HepG2 (cell line): ENCODE measurements around the gene BBC3. TPM values are rescaled to one million over a fixed set of nuclear protein-coding genes. Genes with fewer than 3 reads are reported as not detected.

ENCODE experiments used
- CEBPZ ChIP-seq: IDR thresholded peaks from 2 replicates; pipeline ENCODE4 v1.6.1; 2012; ENCODE audit warnings: low read length, improper control_type of control experiment
- CREM ChIP-seq, 2 experiments: sonication (generic) in 1 of 2; formaldehyde crosslinking in 1 of 2; IDR thresholded peaks; 2 replicates each; pipeline versions ENCODE4 v1.4.0 to v1.6.1; 2016 to 2020; ENCODE audit warnings: antibody characterized with exemption in 1 of 2, mild to moderate bottlenecking in 1 of 2, missing genetic modification reagents in 1 of 2
- E2F2 ChIP-seq: sonication (generic); formaldehyde crosslinking; IDR thresholded peaks from 2 replicates; pipeline ENCODE4 v1.4.0; 2020; ENCODE audit warnings: missing genetic modification reagents, borderline replicate concordance
- FOXK1 ChIP-seq: sonication (generic); formaldehyde crosslinking; IDR thresholded peaks from 2 replicates; pipeline ENCODE4 v1.4.0; 2020; ENCODE audit warnings: low read depth, missing genetic modification reagents, borderline replicate concordance
- GPN1 ChIP-seq: sonication (generic); formaldehyde crosslinking; IDR thresholded peaks from 2 replicates; pipeline ENCODE4 v1.5.1; 2020; ENCODE audit warnings: missing genetic modification reagents, borderline replicate concordance
- HDAC2 ChIP-seq: sonication (generic); formaldehyde crosslinking; IDR thresholded peaks from 2 replicates; pipeline ENCODE4 v1.4.0; 2020; ENCODE audit warnings: missing genetic modification reagents
- IKZF5 ChIP-seq: IDR thresholded peaks from 2 replicates; pipeline ENCODE4 v1.6.1; 2018; ENCODE audit warnings: missing genetic modification reagents, mild to moderate bottlenecking, missing compliant biosample characterization
- KDM1A ChIP-seq: IDR thresholded peaks from 2 replicates; pipeline ENCODE4 v1.6.1; 2016; ENCODE audit warnings: missing compliant biosample characterization
- KDM6A ChIP-seq: IDR thresholded peaks from 2 replicates; pipeline ENCODE4 v1.6.1; 2016; ENCODE audit warnings: low read depth
- PAF1 ChIP-seq: IDR thresholded peaks from 2 replicates; pipeline ENCODE4 v1.6.1; 2016; ENCODE audit warnings: missing genetic modification reagents, missing compliant biosample characterization
- POGK ChIP-seq: sonication (generic); formaldehyde crosslinking; conservative IDR thresholded peaks from 2 replicates; pipeline ENCODE4 v1.8.0; 2022; ENCODE audit warnings: mild to moderate bottlenecking, moderate library complexity, missing genetic modification reagents
- RAD51 ChIP-seq: fragments of 450-650 bp; IDR thresholded peaks from 2 replicates; pipeline ENCODE4 v1.6.1; 2016; ENCODE audit warnings: borderline replicate concordance
- SIN3A ChIP-seq: IDR thresholded peaks from 2 replicates; pipeline ENCODE4 v1.6.1; 2011; ENCODE audit warnings: low read depth, mild to moderate bottlenecking, control low read depth, low read length, borderline replicate concordance
- XRCC5 ChIP-seq: fragments of 200-400 bp; formaldehyde crosslinking; optimal IDR thresholded peaks from 2 replicates; pipeline ENCODE3; 2017; ENCODE audit warnings: mild to moderate bottlenecking, low read length
- ZEB1 ChIP-seq: IDR thresholded peaks from 2 replicates; pipeline ENCODE4 v1.6.1; 2012; ENCODE audit warnings: mild to moderate bottlenecking, low read depth, inconsistent platforms; ENCODE audit not compliant: insufficient replicate concordance
- ZMYM3 ChIP-seq: sonication (generic); formaldehyde crosslinking; IDR thresholded peaks from 2 replicates; pipeline ENCODE4 v1.5.1; 2020; ENCODE audit warnings: mild to moderate bottlenecking, missing genetic modification reagents
- ZNF274 ChIP-seq: sonication (generic); formaldehyde crosslinking; IDR thresholded peaks from 2 replicates; pipeline ENCODE4 v1.5.1; 2020; ENCODE audit warnings: mild to moderate bottlenecking, missing genetic modification reagents
- ZNF691 ChIP-seq: sonication (generic); formaldehyde crosslinking; IDR thresholded peaks from 2 replicates; pipeline ENCODE4 v1.4.0; 2020; ENCODE audit warnings: missing genetic modification reagents, low read depth, mild to moderate bottlenecking, borderline replicate concordance
- ZNF740 ChIP-seq: sonication (generic); formaldehyde crosslinking; IDR thresholded peaks from 2 replicates; pipeline ENCODE4 v1.4.0; 2020; ENCODE audit warnings: missing genetic modification reagents
- ZNF775 ChIP-seq: sonication (generic); formaldehyde crosslinking; IDR thresholded peaks from 2 replicates; pipeline ENCODE4 v1.4.0; 2020; ENCODE audit warnings: missing genetic modification reagents, mild to moderate bottlenecking, moderate library complexity, borderline replicate concordance
- polyA plus RNA-seq, 8 experiments: library from polyadenylated mRNA; depleted of rRNA in 3 of 8; stranded (reverse) in 7 of 8; unstranded in 1 of 8; fragments of >200 nt; fragmentation: Illumina TruSeq in 4 of 8; extraction: Trizol in 4 of 8; gene quantifications; 2 replicates each; pipeline versions ENCODE4 v1.2.1 to v1.2.3, GENCODE V29; 2011 to 2016; ENCODE audit warnings: low read depth in 4 of 8, missing spikeins in 1 of 8, mixed read lengths in 1 of 8; ENCODE audit not compliant: insufficient read depth in 1 of 8
- total RNA-seq, 5 experiments: library from RNA; depleted of rRNA; stranded (reverse); fragments of >200 nt; fragmentation: Illumina TruSeq; extraction: Trizol; gene quantifications; 2 replicates each; pipeline ENCODE4 v1.2.3, GENCODE V29; 2016; ENCODE audit warnings: low read depth in 1 of 5

BBC3 gene
- total and polyA plus RNA-seq, 2 of the 13 experiments (the other 11 are each of a cell fraction or from before 2014, with no cell fraction given) = 6.1 to 8.8 TPM

GRCh38 chr19:47230054-47230920, 712 bp downstream of the BBC3 start (continued):
- peak; percentile 93; the same call in 1 of the 2 replicates for TF ChIP-seq FOXK1 (CRISPR knock-in tag)
- no peak for TF ChIP-seq E2F2 (CRISPR knock-in tag)
- no peak for TF ChIP-seq ZNF274
- peak; percentile 89 for TF ChIP-seq ZNF740 (CRISPR knock-in tag)
- peak; percentile 42; the same call in 1 of the 2 replicates for TF ChIP-seq KDM1A (CRISPR knock-in tag)
- peak; percentile 26 for TF ChIP-seq ZEB1
- no peak for TF ChIP-seq CEBPZ
- no peak for TF ChIP-seq GPN1 (CRISPR knock-in tag)
- TF ChIP-seq XRCC5 = peak; percentile 27
- TF ChIP-seq ZNF691 (CRISPR knock-in tag) = no peak
- no peak for TF ChIP-seq PAF1 (CRISPR knock-in tag)
- no peak for TF ChIP-seq CREM (IDR thresholded peaks at IDR 0.05)
- no peak for TF ChIP-seq CREM (CRISPR knock-in tag; IDR thresholded peaks at IDR 0.05)
- 0 out of 2 replicates have a peak, but pooled peaks have one; percentile 1 for TF ChIP-seq HDAC2 (CRISPR knock-in tag)
- TF ChIP-seq ZNF775 (CRISPR knock-in tag) = no peak
- peak; percentile 57; the same call in 1 of the 2 replicates for TF ChIP-seq SIN3A
- TF ChIP-seq RAD51 = no peak
- TF ChIP-seq IKZF5 (CRISPR knock-in tag) = no peak
- peak; percentile 78 for TF ChIP-seq ZMYM3
- TF ChIP-seq POGK = peak; percentile 67
- TF ChIP-seq KDM6A = no peak
